Measurements from ENCODE around the gene TERB1. TPM values are rescaled to one million over a fixed set of nuclear protein-coding genes. Genes with fewer than 3 reads are reported as not detected.

TERB1 gene
- total and polyA plus RNA-seq, 2 of the 13 experiments (the other 11 are each of a cell fraction or from before 2014, with no cell fraction given): not detected

- TF ChIP-seq KAT2B (IDR thresholded peaks at IDR 0.05; ENCODE audit: borderline replicate concordance, low read depth, low read length): no peak
- no peak for TF ChIP-seq ZNF256 (CRISPR knock-in tag; conservative IDR thresholded peaks at IDR 0.05)
- no peak for TF ChIP-seq AGO2 (optimal IDR thresholded peaks at IDR 0.05; ENCODE audit: low read depth, low read length)
- no peak for TF ChIP-seq KMT2A (CRISPR knock-in tag; IDR thresholded peaks at IDR 0.05)
- no peak for TF ChIP-seq GATAD2A (CRISPR knock-in tag; IDR thresholded peaks at IDR 0.05)
- TF ChIP-seq MYNN (CRISPR knock-in tag; IDR thresholded peaks at IDR 0.05; ENCODE audit: low read depth): no peak
- no peak for TF ChIP-seq ZBTB33 (CRISPR knock-in tag; IDR thresholded peaks at IDR 0.05)
- TF ChIP-seq TBL1XR1 (IDR thresholded peaks at IDR 0.05; ENCODE audit: borderline replicate concordance, low read length, partially characterized antibody): no peak
- no peak for TF ChIP-seq ZMYM4 (CRISPR knock-in tag; IDR thresholded peaks at IDR 0.05)
- no peak for TF ChIP-seq TBX3 (IDR thresholded peaks at IDR 0.05; ENCODE audit: borderline replicate concordance)
- TF ChIP-seq KDM4B (CRISPR knock-in tag; IDR thresholded peaks at IDR 0.05): no peak
- TF ChIP-seq ZSCAN20 (CRISPR knock-in tag; IDR thresholded peaks at IDR 0.05; ENCODE audit: borderline replicate concordance): no peak
These were observed 95.4 kb downstream of the TERB1 start (continued) for GRCh38 chr16:66705790-66706505.

Other genes with a start within 250 kb of the TERB1 start
- gene CKLF, start 249.0 kb downstream of the TERB1 start, total RNA-seq (2016; rRNA removed; fragmentation: Illumina TruSeq; extraction: Trizol): 83.0 and 120 TPM in 2 replicates
- 152 and 167 TPM in 2 replicates for gene CKLF, start 249.0 kb downstream of the TERB1 start, polyA plus RNA-seq (2011; rRNA removed)
- 1.7 and 1.9 TPM in 2 replicates for gene CMTM1, start 235.1 kb downstream of the TERB1 start, total RNA-seq (2016; rRNA removed; fragmentation: Illumina TruSeq; extraction: Trizol)
- gene CMTM1, start 235.1 kb downstream of the TERB1 start, polyA plus RNA-seq (2011; rRNA removed): 2.9 and 3.0 TPM in 2 replicates
- not detected in 2 replicates for gene CMTM2, start 222.1 kb downstream of the TERB1 start, total RNA-seq (2016; rRNA removed; fragmentation: Illumina TruSeq; extraction: Trizol)
- gene CMTM2, start 222.1 kb downstream of the TERB1 start, polyA plus RNA-seq (2011; rRNA removed): not detected in 2 replicates
- gene CMTM3, start 196.9 kb downstream of the TERB1 start, total RNA-seq (2016; rRNA removed; fragmentation: Illumina TruSeq; extraction: Trizol): 20.6 and 29.2 TPM in 2 replicates
- gene CMTM3, start 196.9 kb downstream of the TERB1 start, polyA plus RNA-seq (2011; rRNA removed): 48.7 and 62.0 TPM in 2 replicates
- gene CMTM4, start 104.8 kb downstream of the TERB1 start, total RNA-seq (2016; rRNA removed; fragmentation: Illumina TruSeq; extraction: Trizol): 32.0 and 44.1 TPM in 2 replicates
- 36.3 and 41.3 TPM in 2 replicates for gene CMTM4, start 104.8 kb downstream of the TERB1 start, polyA plus RNA-seq (2011; rRNA removed)
- 107 and 135 TPM in 2 replicates for gene DYNC1LI2, start 50.0 kb downstream of the TERB1 start, total RNA-seq (2016; rRNA removed; fragmentation: Illumina TruSeq; extraction: Trizol)
- gene DYNC1LI2, start 50.0 kb downstream of the TERB1 start, polyA plus RNA-seq (2011; rRNA removed): 65.5 and 67.7 TPM in 2 replicates
- 206 and 279 TPM in 2 replicates for gene NAE1, start 29.4 kb upstream of the TERB1 start, total RNA-seq (2016; rRNA removed; fragmentation: Illumina TruSeq; extraction: Trizol)
- 68.2 and 95.7 TPM in 2 replicates for gene NAE1, start 29.4 kb upstream of the TERB1 start, polyA plus RNA-seq (2011; rRNA removed)
- not detected in 2 replicates for gene CA7, start 42.8 kb upstream of the TERB1 start, total RNA-seq (2016; rRNA removed; fragmentation: Illumina TruSeq; extraction: Trizol)
- not detected in 2 replicates for gene CA7, start 42.8 kb upstream of the TERB1 start, polyA plus RNA-seq (2011; rRNA removed)
- gene PDP2, start 78.9 kb upstream of the TERB1 start, total RNA-seq (2016; rRNA removed; fragmentation: Illumina TruSeq; extraction: Trizol): 15.8 and 38.2 TPM in 2 replicates
- 12.2 and 12.8 TPM in 2 replicates for gene PDP2, start 78.9 kb upstream of the TERB1 start, polyA plus RNA-seq (2011; rRNA removed)
- 3.2 and 3.9 TPM in 2 replicates for gene CDH16, start 117.3 kb upstream of the TERB1 start, total RNA-seq (2016; rRNA removed; fragmentation: Illumina TruSeq; extraction: Trizol)
- gene CDH16, start 117.3 kb upstream of the TERB1 start, polyA plus RNA-seq (2011; rRNA removed): 2.7 and 5.3 TPM in 2 replicates
- 0.80 and 1.0 TPM in 2 replicates for gene RRAD, start 124.0 kb upstream of the TERB1 start, total RNA-seq (2016; rRNA removed; fragmentation: Illumina TruSeq; extraction: Trizol)
- gene RRAD, start 124.0 kb upstream of the TERB1 start, polyA plus RNA-seq (2011; rRNA removed): 1.1 TPM in 2 replicates
- 157 and 174 TPM in 2 replicates for gene CIAO2B, start 132.8 kb upstream of the TERB1 start, total RNA-seq (2016; rRNA removed; fragmentation: Illumina TruSeq; extraction: Trizol)
- gene CIAO2B, start 132.8 kb upstream of the TERB1 start, polyA plus RNA-seq (2011; rRNA removed): 293 and 323 TPM in 2 replicates
- gene CES2, start 133.9 kb upstream of the TERB1 start, total RNA-seq (2016; rRNA removed; fragmentation: Illumina TruSeq; extraction: Trizol): 35.1 and 63.8 TPM in 2 replicates
- gene CES2, start 133.9 kb upstream of the TERB1 start, polyA plus RNA-seq (2011; rRNA removed): 50.6 and 69.7 TPM in 2 replicates
- 2.3 and 6.6 TPM in 2 replicates for gene CES3, start 159.7 kb upstream of the TERB1 start, total RNA-seq (2016; rRNA removed; fragmentation: Illumina TruSeq; extraction: Trizol)
- 17.4 and 18.1 TPM in 2 replicates for gene CES3, start 159.7 kb upstream of the TERB1 start, polyA plus RNA-seq (2011; rRNA removed)
- 0.09 TPM in 1 of 2 replicates, not detected in the other for gene CES4A, start 187.0 kb upstream of the TERB1 start, total RNA-seq (2016; rRNA removed; fragmentation: Illumina TruSeq; extraction: Trizol)
- 0.17 and 0.18 TPM in 2 replicates for gene CES4A, start 187.0 kb upstream of the TERB1 start, polyA plus RNA-seq (2011; rRNA removed)
- 70.8 and 76.0 TPM in 2 replicates for gene CBFB, start 227.6 kb upstream of the TERB1 start, total RNA-seq (2016; rRNA removed; fragmentation: Illumina TruSeq; extraction: Trizol)
- gene CBFB, start 227.6 kb upstream of the TERB1 start, polyA plus RNA-seq (2011; rRNA removed): 15.4 and 22.1 TPM in 2 replicates